ENCODE data around the gene CELA1.
"Not testable (repeated sequence)": the region's sequence is repeated elsewhere in the genome, so short reads cannot be mapped to it uniquely, and the experiment has no call there.

The CELA1 gene

GRCh38 chr12:51307655-51308593, 38.6 kb downstream of the CELA1 start:
- DNase-seq, result no peak

DNA sequence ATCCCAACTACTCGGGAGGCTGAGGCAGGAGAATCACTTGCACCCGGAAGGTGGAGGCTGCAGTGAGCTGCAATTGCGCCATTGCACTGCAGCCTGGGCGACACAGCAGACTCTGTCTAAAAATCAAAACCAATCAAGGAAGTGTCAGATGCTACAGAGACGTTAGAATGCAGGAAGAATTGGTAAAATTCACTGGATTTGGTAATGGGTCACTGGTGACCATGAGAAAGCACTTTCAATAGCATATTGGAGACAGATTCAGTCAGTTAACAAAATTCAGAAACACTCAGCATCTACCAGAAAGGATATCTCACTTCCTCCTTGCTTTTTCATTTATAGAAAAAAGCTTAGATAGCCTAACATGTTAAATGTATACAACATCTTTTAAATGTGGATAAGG, 40.0 kb downstream of the CELA1 start:
- DNase-seq, result no peak

GRCh38 chr12:51300768-51301167, 45.7 kb downstream of the CELA1 start:
- DNase-seq, result not testable (repeated sequence)

GRCh38 chr12:51295651-51296050, 50.8 kb downstream of the CELA1 start:
- no peak for DNase-seq

DNA sequence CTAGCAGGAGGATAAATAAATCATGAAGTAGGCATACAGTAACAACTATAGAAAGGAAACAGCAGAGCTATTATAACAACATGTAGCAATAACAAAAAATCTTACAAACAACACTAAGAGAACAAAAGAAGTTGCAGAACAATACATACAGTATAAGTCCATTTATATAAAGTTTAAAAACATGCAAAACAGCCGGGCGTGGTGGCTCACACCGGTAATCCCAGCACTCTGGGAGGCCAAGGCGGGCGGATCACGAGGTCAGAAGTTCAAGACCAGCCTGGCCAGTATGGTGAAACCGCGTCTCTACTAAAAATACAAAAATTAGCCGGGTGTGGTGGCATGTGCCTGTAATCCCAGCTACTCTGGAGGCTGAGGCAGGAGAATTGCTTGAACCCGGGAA, 52.4 kb downstream of the CELA1 start:
- DNase-seq, result not testable (repeated sequence)

GRCh38 chr12:51293696-51294095, 52.8 kb downstream of the CELA1 start:
- DNase-seq, result no peak

- not testable (repeated sequence) for DNase-seq
Measured at GRCh38 chr12:51291603-51292513, 54.6 kb downstream of the CELA1 start.

DNA sequence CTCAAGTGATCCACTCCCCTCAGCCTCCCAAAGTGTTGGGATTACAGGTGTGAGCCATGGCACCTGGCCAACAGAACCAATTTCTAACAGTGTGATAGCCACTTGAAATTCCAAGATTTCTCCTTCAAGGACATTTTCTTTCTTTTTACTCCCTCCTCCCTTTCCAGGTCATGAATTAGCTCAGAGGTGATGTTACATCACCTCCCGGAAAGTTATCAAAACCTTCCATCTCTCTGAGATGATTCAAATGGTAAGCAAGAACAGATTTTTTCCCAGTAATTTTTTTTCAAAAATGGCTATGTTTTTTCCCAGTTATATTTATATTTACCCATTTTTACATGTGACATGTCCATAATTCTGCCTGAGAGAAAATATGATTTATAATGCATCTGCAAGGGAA, 60.6 kb downstream of the CELA1 start:
- DNase-seq, result no peak

- DNase-seq, result no peak
Measured at GRCh38 chr12:51281202-51281924, 65.1 kb downstream of the CELA1 start.

All from NCI-H2171 (cell line).